ENCODE data around the gene GABARAP.

GABARAP gene

DNA sequence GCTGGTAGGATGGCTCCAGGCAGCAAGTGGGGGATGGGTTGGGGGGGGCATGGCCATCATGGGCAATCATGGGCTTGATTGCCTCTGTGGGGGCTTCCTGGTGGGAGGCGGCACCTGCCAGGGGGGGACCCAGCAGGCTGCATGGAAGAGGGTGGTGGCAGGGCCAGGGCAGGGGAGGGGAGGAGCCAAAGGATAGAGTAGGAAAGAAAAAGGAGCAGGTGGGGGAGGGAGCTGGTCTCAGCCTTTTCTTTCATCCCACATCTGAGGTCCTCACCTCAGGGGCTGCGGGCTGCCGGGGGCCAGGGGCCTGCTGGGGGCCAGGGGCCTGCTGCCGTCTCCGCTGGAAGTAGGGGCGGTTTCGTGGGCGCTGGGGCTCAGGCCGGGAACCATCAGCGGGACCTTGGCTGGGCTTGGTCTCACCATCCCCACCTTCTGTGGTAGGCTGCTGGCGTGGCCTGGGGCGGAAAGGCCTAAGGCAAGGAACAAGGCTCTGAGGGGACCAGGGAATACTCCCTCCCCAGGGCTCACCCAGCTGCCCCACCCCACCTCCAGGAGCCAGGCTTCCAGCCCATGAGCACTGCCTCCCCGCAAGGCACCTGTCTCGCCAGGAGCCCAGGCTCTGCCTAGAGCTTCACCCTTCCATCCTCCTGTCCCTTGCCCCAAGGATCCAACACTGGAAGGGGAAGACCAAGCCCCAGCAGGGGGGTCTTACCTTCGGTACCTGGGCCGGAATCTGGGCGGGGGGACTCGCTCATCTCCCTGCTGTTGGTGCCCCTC, 47.2 kb upstream of the GABARAP start:
- Histone ChIP-seq H3K27me3 (ENCODE audit: low read length) (no peaks in the 10 kb centered on the region), H3K9ac (ENCODE audit: low read length) (no peak overlapping the region), H3K9me3 (ENCODE audit: insufficient read depth, low read length) (no peaks in the 10 kb centered on the region), H4K20me1 (ENCODE audit: low read depth, low read length) (no peaks in the 10 kb centered on the region), H3K4me3 (ENCODE audit: insufficient read depth, low read length, poor library complexity, severe bottlenecking) (no peak overlapping the region), H3K27ac (ENCODE audit: low read depth, low read length) (no peak overlapping the region), H3K9me2 (replicated peaks; ENCODE audit: insufficient read depth, low read length) (no peaks in the 10 kb centered on the region), H3K36me3 (ENCODE audit: low read length) (no peaks in the 10 kb centered on the region), H3F3A (ENCODE audit: insufficient read depth) (no peaks in the 10 kb centered on the region), H2AFZ (ENCODE audit: low read depth, low read length, severe bottlenecking) (no peak overlapping the region), H3K79me2 (ENCODE audit: insufficient read depth, low read length) (no peaks in the 10 kb centered on the region), H3K4me2 (ENCODE audit: low read depth, low read length, poor library complexity, severe bottlenecking) (no peak overlapping the region)
- TF ChIP-seq EZH2phosphoT487 (conservative IDR thresholded peaks at IDR 0.05; ENCODE audit: low read length) = no peak
- TF ChIP-seq CTCF (IDR thresholded peaks at IDR 0.05; ENCODE audit: insufficient read depth, low read length, poor library complexity, severe bottlenecking) = no peak

DNA sequence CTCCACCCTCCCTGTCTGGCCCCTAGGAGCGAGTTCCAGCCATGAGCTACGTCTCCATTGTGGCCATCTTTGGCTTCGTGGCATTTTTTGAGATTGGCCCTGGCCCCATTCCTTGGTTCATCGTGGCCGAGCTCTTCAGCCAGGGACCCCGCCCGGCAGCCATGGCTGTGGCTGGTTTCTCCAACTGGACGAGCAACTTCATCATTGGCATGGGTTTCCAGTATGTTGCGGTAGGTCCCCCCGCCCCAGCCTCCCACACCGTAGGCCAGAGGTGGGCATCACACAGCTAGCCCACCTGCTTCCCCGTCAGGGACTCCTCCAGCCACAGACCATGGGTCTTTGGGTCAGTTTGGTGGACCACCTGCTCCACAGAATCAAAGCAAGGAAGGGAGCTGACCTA, 43.4 kb upstream of the GABARAP start:
- Histone ChIP-seq H3K36me3 (ENCODE audit: low read length) (no peaks in the 10 kb centered on the region), H4K20me1 (ENCODE audit: low read depth, low read length) (no peaks in the 10 kb centered on the region), H3K4me2 (ENCODE audit: low read depth, low read length, poor library complexity, severe bottlenecking) (no peak overlapping the region), H3K9me2 (replicated peaks; ENCODE audit: insufficient read depth, low read length) (no peaks in the 10 kb centered on the region), H3K79me2 (ENCODE audit: insufficient read depth, low read length) (no peaks in the 10 kb centered on the region), H3K27me3 (ENCODE audit: low read length) (no peaks in the 10 kb centered on the region), H3K9me3 (ENCODE audit: insufficient read depth, low read length) (no peaks in the 10 kb centered on the region), H3K4me3 (ENCODE audit: insufficient read depth, low read length, poor library complexity, severe bottlenecking) (no peak overlapping the region), H2AFZ (ENCODE audit: low read depth, low read length, severe bottlenecking) (no peak overlapping the region), H3F3A (ENCODE audit: insufficient read depth) (peaks cover 4% of the 10 kb centered on the region; the same call in 1 of the 2 replicates), H3K27ac (ENCODE audit: low read depth, low read length) (no peak overlapping the region), H3K9ac (ENCODE audit: low read length) (no peak overlapping the region)
- TF ChIP-seq EZH2phosphoT487 (conservative IDR thresholded peaks at IDR 0.05; ENCODE audit: low read length) (no peak), CTCF (IDR thresholded peaks at IDR 0.05; ENCODE audit: insufficient read depth, low read length, poor library complexity, severe bottlenecking) (no peak)

DNA sequence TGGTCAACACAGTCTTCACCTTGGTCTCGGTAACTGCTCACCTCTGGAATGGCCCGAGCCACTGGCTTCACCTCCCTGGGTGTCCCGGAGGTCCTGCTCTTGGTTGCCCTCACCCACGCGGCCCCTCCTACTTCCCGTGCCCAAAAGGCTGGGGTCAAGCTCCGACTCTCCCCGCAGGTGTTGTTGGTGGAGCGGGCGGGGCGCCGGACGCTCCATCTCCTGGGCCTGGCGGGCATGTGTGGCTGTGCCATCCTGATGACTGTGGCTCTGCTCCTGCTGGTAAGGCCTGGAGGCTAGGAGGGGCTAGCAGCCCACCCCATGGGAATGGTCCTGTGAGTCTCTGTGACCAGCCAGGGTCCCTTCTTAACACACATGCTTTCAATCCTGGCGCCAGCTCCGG, 42.7 kb upstream of the GABARAP start:
- H3K36me3 ChIP-seq (ENCODE audit: low read length) = no peaks in the 10 kb centered on the region
- no peaks in the 10 kb centered on the region for H3K27me3 ChIP-seq (ENCODE audit: low read length)
- no peak overlapping the region for H2AFZ ChIP-seq (ENCODE audit: low read depth, low read length, severe bottlenecking)
- H3K9ac ChIP-seq (ENCODE audit: low read length) = no peak overlapping the region
- H3K4me3 ChIP-seq (ENCODE audit: insufficient read depth, low read length, poor library complexity, severe bottlenecking) = no peak overlapping the region
- H3K27ac ChIP-seq (ENCODE audit: low read depth, low read length) = no peak overlapping the region
- H3K4me2 ChIP-seq (ENCODE audit: low read depth, low read length, poor library complexity, severe bottlenecking) = no peak overlapping the region
- H3K79me2 ChIP-seq (ENCODE audit: insufficient read depth, low read length) = no peaks in the 10 kb centered on the region
- peaks cover 4% of the 10 kb centered on the region; the same call in 1 of the 2 replicates for H3F3A ChIP-seq (ENCODE audit: insufficient read depth)
- H3K9me2 ChIP-seq (replicated peaks; ENCODE audit: insufficient read depth, low read length) = no peaks in the 10 kb centered on the region
- no peaks in the 10 kb centered on the region for H3K9me3 ChIP-seq (ENCODE audit: insufficient read depth, low read length)
- no peak for TF ChIP-seq CTCF (IDR thresholded peaks at IDR 0.05; ENCODE audit: insufficient read depth, low read length, poor library complexity, severe bottlenecking)
- TF ChIP-seq EZH2phosphoT487 (conservative IDR thresholded peaks at IDR 0.05; ENCODE audit: low read length) = no peak
- no peaks in the 10 kb centered on the region for H4K20me1 ChIP-seq (ENCODE audit: low read depth, low read length)
